K562 (cell line): ENCODE data around the gene SV2A. TPM values are rescaled to one million over a fixed set of nuclear protein-coding genes. Genes with fewer than 3 reads are reported as not detected.

Experiments
- ARNT ChIP-seq, 2 experiments: fragments of 450-650 bp; IDR thresholded peaks; 2 replicates each; pipeline ENCODE4 v1.6.1; 2016; ENCODE audit warnings: mild to moderate bottlenecking in 1 of 2
- COPS2 ChIP-seq: fragments of 450-650 bp; conservative IDR thresholded peaks from 2 replicates; pipeline ENCODE4 v1.6.1; 2016; ENCODE audit warnings: mild to moderate bottlenecking, moderate library complexity
- ETV6 ChIP-seq, 3 experiments: fragments of 150-350 bp in 1 of 3; sonication (generic) in 1 of 3; formaldehyde crosslinking in 1 of 3; IDR thresholded peaks; 2 replicates each; pipeline versions ENCODE4 v1.6.1 to v1.8.0; 2014 to 2022; ENCODE audit warnings: borderline replicate concordance in 2 of 3, low read depth in 2 of 3, antibody characterized with exemption in 1 of 3, low read length in 1 of 3, mild to moderate bottlenecking in 1 of 3, missing genetic modification reagents in 1 of 3
- EZH2 ChIP-seq: IDR thresholded peaks from 2 replicates; pipeline ENCODE4 v1.6.1; 2012; ENCODE audit warnings: low read depth, mild to moderate bottlenecking, inconsistent platforms, low read length, borderline replicate concordance
- HCFC1 ChIP-seq: IDR thresholded peaks from 2 replicates; pipeline ENCODE4 v1.6.1; 2012; ENCODE audit warnings: low read depth, low read length, improper control_type of control experiment
- HIVEP1 ChIP-seq: fragments of 250-450 bp; sonication (Bioruptor Pico); IDR thresholded peaks from 2 replicates; pipeline ENCODE4 v1.4.0; 2020; ENCODE audit warnings: mild to moderate bottlenecking
- HNRNPUL1 ChIP-seq: fragments of 200-400 bp; formaldehyde crosslinking; IDR thresholded peaks from 2 replicates; pipeline ENCODE4 v1.6.1; 2017; ENCODE audit warnings: low read length
- KLF13 ChIP-seq: fragments of 450-650 bp; IDR thresholded peaks from 2 replicates; pipeline ENCODE4 v1.6.1; 2016; ENCODE audit warnings: missing genetic modification characterization, low read depth, mild to moderate bottlenecking, missing compliant biosample characterization, moderate library complexity, borderline replicate concordance
- MTA1 ChIP-seq: fragments of 450-650 bp; IDR thresholded peaks from 2 replicates; pipeline ENCODE4 v1.6.1; 2017; ENCODE audit warnings: borderline replicate concordance
- PHF21A ChIP-seq: fragments of 450-650 bp; IDR thresholded peaks from 2 replicates; pipeline ENCODE4 v1.6.1; 2017; ENCODE audit warnings: low read depth, borderline replicate concordance
- TAL1 ChIP-seq: fragments of 450-650 bp; IDR thresholded peaks from 2 replicates; pipeline ENCODE4 v1.6.1; 2016; ENCODE audit warnings: mild to moderate bottlenecking
- ZKSCAN8 ChIP-seq: fragments of 200-800 bp; sonication (Bioruptor generic); IDR thresholded peaks from 2 replicates; pipeline ENCODE4 v1.6.1; 2016; ENCODE audit warnings: missing genetic modification characterization, missing compliant biosample characterization
- polyA plus RNA-seq, 8 experiments: library from polyadenylated mRNA; depleted of rRNA in 4 of 8; stranded (reverse) in 5 of 8; unstranded in 3 of 8; fragments of >200 nt; fragmentation: Nextera tagmentation in 2 of 8; fragmentation: Illumina TruSeq in 1 of 8; extraction: Ambion mirVana in 2 of 8; extraction: Trizol in 1 of 8; gene quantifications; 2 replicates each; pipeline versions ENCODE4 v1.2.1 to v1.2.3, GENCODE V29; 2011 to 2014; ENCODE audit warnings: inconsistent platforms in 1 of 8, missing spikeins in 1 of 8
- total RNA-seq, 7 experiments: library from RNA; depleted of rRNA in 6 of 7; stranded (reverse); fragments of >200 nt in 6 of 7; fragmentation: Illumina TruSeq in 2 of 7; extraction: Trizol in 2 of 7; gene quantifications; 2 replicates each; pipeline versions ENCODE4 v1.2.1 to v1.2.3, GENCODE V29; 2011 to 2021; ENCODE audit warnings: low replicate concordance in 1 of 7
- TF ChIP-seq, protein P1 (sequence below), 2 experiments: fragments of 450-650 bp; IDR thresholded peaks; 2 replicates each; pipeline ENCODE4 v1.6.1; 2018; ENCODE audit warnings: mild to moderate bottlenecking in 2 of 2, low read depth in 1 of 2; ENCODE audit not compliant: partially characterized antibody in 2 of 2
- TF ChIP-seq, protein P2 (sequence below), 2 experiments: fragments of 200-800 bp in 1 of 2; sonication (Bioruptor generic) in 1 of 2; sonication (generic) in 1 of 2; formaldehyde crosslinking in 1 of 2; IDR thresholded peaks in 1 of 2; conservative IDR thresholded peaks in 1 of 2; 2 replicates each; pipeline versions ENCODE4 v1.5.0 to v1.6.1; 2016 to 2020; ENCODE audit warnings: missing compliant biosample characterization in 1 of 2, missing genetic modification characterization in 1 of 2, missing genetic modification reagents in 1 of 2
- TF ChIP-seq, protein P3 (sequence below): sonication (generic); formaldehyde crosslinking; IDR thresholded peaks from 2 replicates; pipeline ENCODE4 v1.8.1; 2023; ENCODE audit warnings: mild to moderate bottlenecking, missing genetic modification reagents

The SV2A gene
- total and polyA plus RNA-seq, 9 of the 15 experiments (the other 6 are each of a cell fraction or from before 2014, with no cell fraction given), result 0.07 to 0.22 (median 0.11) TPM; not detected in 1

DNA sequence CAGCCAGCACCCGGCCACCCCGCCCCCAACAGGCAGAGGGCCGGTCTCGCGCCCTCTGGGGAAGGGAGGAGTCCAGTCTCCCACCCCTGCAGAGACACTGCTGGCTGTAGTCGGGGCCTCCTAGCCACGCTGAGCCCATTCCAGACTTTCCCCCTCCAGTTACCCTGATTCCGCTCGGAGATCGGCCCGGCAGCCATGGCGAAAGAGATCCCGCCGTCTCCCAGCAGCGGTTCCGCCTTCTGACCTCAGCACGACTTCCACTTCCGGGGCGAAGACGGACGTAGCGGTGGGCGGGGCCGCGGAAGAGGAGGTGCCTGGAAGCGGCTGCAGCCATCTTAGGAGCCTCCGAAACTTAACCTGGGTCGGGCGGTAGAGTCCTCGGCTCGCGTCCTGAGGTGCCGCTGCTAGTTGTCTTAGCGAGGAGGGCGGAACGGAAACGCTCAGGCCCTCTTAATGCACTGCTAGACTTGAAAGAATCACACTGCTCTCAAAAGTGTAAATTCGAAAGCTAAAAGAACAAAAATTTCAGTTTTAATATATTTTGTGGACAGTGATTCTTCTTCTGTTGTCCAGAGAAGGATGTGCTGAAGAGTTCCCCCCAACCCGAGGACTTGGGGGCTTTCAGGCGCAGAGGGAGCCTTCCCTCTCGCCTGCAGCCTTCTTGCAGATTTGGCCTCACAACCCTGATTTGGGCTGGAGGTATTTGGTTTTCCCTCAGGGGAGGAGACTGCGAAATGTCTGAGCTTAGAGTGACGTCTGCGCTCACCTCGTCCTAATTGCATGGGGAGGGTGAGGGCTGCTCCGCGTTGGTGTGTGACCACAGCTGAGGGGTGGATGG, 10.1 kb upstream of the SV2A start, which contains the start of gene SF3B4 (continued):
- TF ChIP-seq, protein P1, sequence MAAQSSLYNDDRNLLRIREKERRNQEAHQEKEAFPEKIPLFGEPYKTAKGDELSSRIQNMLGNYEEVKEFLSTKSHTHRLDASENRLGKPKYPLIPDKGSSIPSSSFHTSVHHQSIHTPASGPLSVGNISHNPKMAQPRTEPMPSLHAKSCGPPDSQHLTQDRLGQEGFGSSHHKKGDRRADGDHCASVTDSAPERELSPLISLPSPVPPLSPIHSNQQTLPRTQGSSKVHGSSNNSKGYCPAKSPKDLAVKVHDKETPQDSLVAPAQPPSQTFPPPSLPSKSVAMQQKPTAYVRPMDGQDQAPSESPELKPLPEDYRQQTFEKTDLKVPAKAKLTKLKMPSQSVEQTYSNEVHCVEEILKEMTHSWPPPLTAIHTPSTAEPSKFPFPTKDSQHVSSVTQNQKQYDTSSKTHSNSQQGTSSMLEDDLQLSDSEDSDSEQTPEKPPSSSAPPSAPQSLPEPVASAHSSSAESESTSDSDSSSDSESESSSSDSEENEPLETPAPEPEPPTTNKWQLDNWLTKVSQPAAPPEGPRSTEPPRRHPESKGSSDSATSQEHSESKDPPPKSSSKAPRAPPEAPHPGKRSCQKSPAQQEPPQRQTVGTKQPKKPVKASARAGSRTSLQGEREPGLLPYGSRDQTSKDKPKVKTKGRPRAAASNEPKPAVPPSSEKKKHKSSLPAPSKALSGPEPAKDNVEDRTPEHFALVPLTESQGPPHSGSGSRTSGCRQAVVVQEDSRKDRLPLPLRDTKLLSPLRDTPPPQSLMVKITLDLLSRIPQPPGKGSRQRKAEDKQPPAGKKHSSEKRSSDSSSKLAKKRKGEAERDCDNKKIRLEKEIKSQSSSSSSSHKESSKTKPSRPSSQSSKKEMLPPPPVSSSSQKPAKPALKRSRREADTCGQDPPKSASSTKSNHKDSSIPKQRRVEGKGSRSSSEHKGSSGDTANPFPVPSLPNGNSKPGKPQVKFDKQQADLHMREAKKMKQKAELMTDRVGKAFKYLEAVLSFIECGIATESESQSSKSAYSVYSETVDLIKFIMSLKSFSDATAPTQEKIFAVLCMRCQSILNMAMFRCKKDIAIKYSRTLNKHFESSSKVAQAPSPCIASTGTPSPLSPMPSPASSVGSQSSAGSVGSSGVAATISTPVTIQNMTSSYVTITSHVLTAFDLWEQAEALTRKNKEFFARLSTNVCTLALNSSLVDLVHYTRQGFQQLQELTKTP (IDR thresholded peaks at IDR 0.05; ENCODE audit: low read depth in 1 of 2, partially characterized antibody in 2 of 2), result peak in 1 of 2 experiments; percentile 18
- no peak for TF ChIP-seq MTA1
- 0 out of 4 replicates have a peak, but pooled peaks of 1 of the 2 experiments have one; percentile 44 for TF ChIP-seq ARNT (IDR thresholded peaks at IDR 0.05)
- peak; percentile 56; the same call in 1 of the 2 replicates for TF ChIP-seq KLF13
- TF ChIP-seq EZH2, result no peak
- TF ChIP-seq, protein P2, sequence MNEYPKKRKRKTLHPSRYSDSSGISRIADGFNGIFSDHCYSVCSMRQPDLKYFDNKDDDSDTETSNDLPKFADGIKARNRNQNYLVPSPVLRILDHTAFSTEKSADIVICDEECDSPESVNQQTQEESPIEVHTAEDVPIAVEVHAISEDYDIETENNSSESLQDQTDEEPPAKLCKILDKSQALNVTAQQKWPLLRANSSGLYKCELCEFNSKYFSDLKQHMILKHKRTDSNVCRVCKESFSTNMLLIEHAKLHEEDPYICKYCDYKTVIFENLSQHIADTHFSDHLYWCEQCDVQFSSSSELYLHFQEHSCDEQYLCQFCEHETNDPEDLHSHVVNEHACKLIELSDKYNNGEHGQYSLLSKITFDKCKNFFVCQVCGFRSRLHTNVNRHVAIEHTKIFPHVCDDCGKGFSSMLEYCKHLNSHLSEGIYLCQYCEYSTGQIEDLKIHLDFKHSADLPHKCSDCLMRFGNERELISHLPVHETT (CRISPR knock-in tag; conservative IDR thresholded peaks at IDR 0.05 in 1 of 2, IDR thresholded peaks at IDR 0.05 in 1 of 2), result peak in 1 of 2 experiments; percentile 56; a peak in 1 of 4 replicates
- TF ChIP-seq HIVEP1 (CRISPR knock-in tag), result no peak
- TF ChIP-seq ETV6 (IDR thresholded peaks at IDR 0.05; ENCODE audit: borderline replicate concordance in 1 of 2, low read depth in 2 of 2, low read length in 1 of 2), result no peak
- no peak for TF ChIP-seq ETV6 (CRISPR knock-in tag; IDR thresholded peaks at IDR 0.05; ENCODE audit: borderline replicate concordance)
- TF ChIP-seq HNRNPUL1, result no peak
- TF ChIP-seq HCFC1, result peak; percentile 78
- TF ChIP-seq, protein P3, sequence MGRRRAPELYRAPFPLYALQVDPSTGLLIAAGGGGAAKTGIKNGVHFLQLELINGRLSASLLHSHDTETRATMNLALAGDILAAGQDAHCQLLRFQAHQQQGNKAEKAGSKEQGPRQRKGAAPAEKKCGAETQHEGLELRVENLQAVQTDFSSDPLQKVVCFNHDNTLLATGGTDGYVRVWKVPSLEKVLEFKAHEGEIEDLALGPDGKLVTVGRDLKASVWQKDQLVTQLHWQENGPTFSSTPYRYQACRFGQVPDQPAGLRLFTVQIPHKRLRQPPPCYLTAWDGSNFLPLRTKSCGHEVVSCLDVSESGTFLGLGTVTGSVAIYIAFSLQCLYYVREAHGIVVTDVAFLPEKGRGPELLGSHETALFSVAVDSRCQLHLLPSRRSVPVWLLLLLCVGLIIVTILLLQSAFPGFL (CRISPR knock-in tag), result peak; percentile 95; the same call in 1 of the 2 replicates
- no peak for TF ChIP-seq ZKSCAN8 (CRISPR knock-in tag)
- TF ChIP-seq TAL1, result no peak
- TF ChIP-seq PHF21A, result no peak
- TF ChIP-seq COPS2, result no peak
